Subcutaneous adipose tissue (tissue), 4 donors: ENCODE results near the gene DHX36. TPM values are rescaled to one million over a fixed set of nuclear protein-coding genes. Genes with fewer than 3 reads are reported as not detected.

Experiments used
- CTCF ChIP-seq: fragments of 450-650 bp; IDR thresholded peaks from one replicate; pipeline ENCODE4 v1.5.1; 2016; ENCODE audit warnings: low read depth, mild to moderate bottlenecking, control low read depth, antibody characterized with exemption, moderate library complexity
- total RNA-seq, 4 donors: library from RNA; depleted of rRNA; stranded (reverse); fragments of >200 nt; gene quantifications; one replicate each; pipeline ENCODE4 v1.1.0, GENCODE V29; 2016

The DHX36 gene
- total RNA-seq, 4 donors from 2014 or later: 59.2 to 103 (median 77.8) TPM

GRCh38 chr3:154314152-154314551 is 10.1 kb downstream of the DHX36 start:
- no peak for TF ChIP-seq CTCF

- no peak for TF ChIP-seq CTCF
These were observed 13.4 kb downstream of the DHX36 start for GRCh38 chr3:154310840-154311239.

- TF ChIP-seq CTCF: no peak
These were observed 16.9 kb downstream of the DHX36 start for GRCh38 chr3:154307363-154307762.

GRCh38 chr3:154304936-154305335 is 19.4 kb downstream of the DHX36 start:
- no peak for TF ChIP-seq CTCF

- no peak for TF ChIP-seq CTCF
These were observed 20.0 kb downstream of the DHX36 start for GRCh38 chr3:154304116-154304786.

- no peak for TF ChIP-seq CTCF
These were observed 22.7 kb downstream of the DHX36 start for GRCh38 chr3:154301561-154301960.

GRCh38 chr3:154294016-154294415 is 30.3 kb downstream of the DHX36 start:
- no peak for TF ChIP-seq CTCF
